Spinal cord (tissue), 10 donors: ENCODE results near the gene BMPER. TPM values are rescaled to one million over a fixed set of nuclear protein-coding genes. Genes with fewer than 3 reads are reported as not detected.

Source experiments
- DNase-seq, 6 donors: peaks; one replicate each; pipeline versions ENCODE4 v3.0.0 to v3.0.0-alpha.2; 2013 to 2015; ENCODE audit warnings: low spot score in 6 of 6, low read depth in 4 of 6
- H3K27ac ChIP-seq: one replicate; pipeline ENCODE4 v1.5.1; 2013; ENCODE audit warnings: low read depth, low read length, control low read depth
- H3K27me3 ChIP-seq: one replicate; pipeline ENCODE4 v1.6.1; 2013; ENCODE audit warnings: low read length; ENCODE audit not compliant: control insufficient read depth, insufficient read depth
- H3K36me3 ChIP-seq: one replicate; pipeline ENCODE4 v1.6.1; 2013; ENCODE audit warnings: low read length; ENCODE audit not compliant: control insufficient read depth, insufficient read depth
- H3K4me1 ChIP-seq: one replicate; pipeline ENCODE4 v1.6.1; 2013; ENCODE audit warnings: low read length; ENCODE audit not compliant: control insufficient read depth, insufficient read depth
- H3K4me3 ChIP-seq: one replicate; pipeline ENCODE4 v1.5.1; 2013; ENCODE audit warnings: low read depth, low read length, control low read depth
- H3K9me3 ChIP-seq: one replicate; pipeline ENCODE4 v1.6.1; 2013; ENCODE audit warnings: low read length; ENCODE audit not compliant: control insufficient read depth, insufficient read depth
- WGBS: methylation state at CpG from one replicate; pipeline ENCODE4 v1.1.5; 2013; ENCODE audit warnings: missing lambda C conversion rate; ENCODE audit not compliant: insufficient coverage; 5-methylcytosine and 5-hydroxymethylcytosine counted together
- polyA plus RNA-seq, 2 donors: library from polyadenylated mRNA; unstranded; fragments of 120-200 nt; gene quantifications; one replicate each; pipeline ENCODE4 v1.2.1, GENCODE V29; 2013; ENCODE audit not compliant: insufficient read length in 2 of 2
- total RNA-seq, 2 donors: library from RNA; depleted of rRNA in 1 of 2; stranded (reverse); fragments of 120-200 nt in 1 of 2; fragments of >200 nt in 1 of 2; gene quantifications; one replicate each; pipeline versions ENCODE4 v1.2.3 to v1.2.4, GENCODE V29; 2013 to 2014
- donor health status: healthy.

The BMPER gene
- total and polyA plus RNA-seq, 4 donors, result 16.8 to 36.3 (median 29.1) TPM

DNA sequence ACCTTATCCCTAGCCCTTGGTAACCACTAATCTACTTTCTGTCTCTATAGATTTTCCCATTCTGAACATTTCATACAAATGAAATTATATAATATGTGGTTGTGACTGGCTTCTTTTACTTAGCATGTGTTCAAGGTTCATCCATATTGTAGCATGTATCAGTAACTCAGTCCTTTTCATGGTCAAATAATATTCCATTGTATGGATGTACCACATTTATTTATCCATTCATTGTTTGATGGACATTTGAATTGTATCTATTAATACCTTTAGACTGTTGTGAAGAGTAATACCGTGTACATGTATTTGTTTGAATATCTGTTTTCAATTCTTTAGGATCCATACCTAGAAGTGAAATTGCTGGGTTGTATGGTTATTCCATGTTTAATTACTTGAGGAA lies 210.2 kb downstream of the BMPER start:
- Histone ChIP-seq H3K4me1 (no peaks in the 10 kb centered on the region), H3K27me3 (no peaks in the 10 kb centered on the region), H3K4me3 (no peak overlapping the region), H3K36me3 (no peaks in the 10 kb centered on the region), H3K27ac (no peak overlapping the region), H3K9me3 (no peaks in the 10 kb centered on the region)
- WGBS, result no CpG with 5 or more reads among the region's 1 CpG
- DNase-seq, result no peak

GRCh38 chr7:34117573-34117972 lies 212.2 kb downstream of the BMPER start:
- Histone ChIP-seq H3K27ac (no peak overlapping the region), H3K4me3 (no peak overlapping the region), H3K36me3 (no peaks in the 10 kb centered on the region), H3K9me3 (no peaks in the 10 kb centered on the region), H3K27me3 (no peaks in the 10 kb centered on the region), H3K4me1 (no peaks in the 10 kb centered on the region)
- WGBS, result no CpG with 5 or more reads among the region's 3 CpGs
- DNase-seq, result no peak

GRCh38 chr7:34121366-34121765 lies 216.0 kb downstream of the BMPER start:
- no peaks in the 10 kb centered on the region for H3K4me1 ChIP-seq
- H3K4me3 ChIP-seq, result no peak overlapping the region
- no CpG with 5 or more reads among the region's 1 CpG for WGBS
- DNase-seq, result no peak
- no peaks in the 10 kb centered on the region for H3K27me3 ChIP-seq
- H3K9me3 ChIP-seq, result no peaks in the 10 kb centered on the region
- H3K36me3 ChIP-seq, result no peaks in the 10 kb centered on the region
- no peak overlapping the region for H3K27ac ChIP-seq

- Histone ChIP-seq H3K4me3 (no peak overlapping the region), H3K27ac (no peak overlapping the region), H3K4me1 (no peaks in the 10 kb centered on the region), H3K36me3 (no peaks in the 10 kb centered on the region), H3K9me3 (no peaks in the 10 kb centered on the region), H3K27me3 (no peaks in the 10 kb centered on the region)
- DNase-seq, result no peak
- WGBS, result 86% methylated on average over 1 of the region's 2 CpGs
Measured at GRCh38 chr7:34123316-34123715, 218.0 kb downstream of the BMPER start.

DNA sequence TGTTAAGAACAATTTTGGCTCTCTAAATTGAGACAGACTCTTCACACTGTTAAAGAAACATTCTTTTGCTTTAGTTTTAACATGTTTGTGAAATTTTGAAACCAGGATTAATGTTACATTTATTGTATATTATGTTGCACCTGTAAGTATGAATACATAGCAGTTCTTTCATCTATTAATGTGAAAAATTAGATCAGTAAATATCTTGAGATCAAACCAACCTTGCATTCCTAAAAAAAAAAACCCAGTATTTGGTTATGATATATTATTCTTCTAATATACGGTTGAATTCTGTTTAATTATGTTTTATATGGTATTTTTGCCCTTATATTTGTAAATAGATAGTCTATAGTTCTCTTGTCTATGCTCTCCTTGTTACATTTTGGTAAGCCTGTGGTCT lies 219.4 kb downstream of the BMPER start:
- no peak overlapping the region for H3K27ac ChIP-seq
- no peak overlapping the region for H3K4me3 ChIP-seq
- no CpG with 5 or more reads among the region's 1 CpG for WGBS
- H3K36me3 ChIP-seq, result no peaks in the 10 kb centered on the region
- no peaks in the 10 kb centered on the region for H3K27me3 ChIP-seq
- DNase-seq, result no peak
- H3K4me1 ChIP-seq, result no peaks in the 10 kb centered on the region
- no peaks in the 10 kb centered on the region for H3K9me3 ChIP-seq

DNA sequence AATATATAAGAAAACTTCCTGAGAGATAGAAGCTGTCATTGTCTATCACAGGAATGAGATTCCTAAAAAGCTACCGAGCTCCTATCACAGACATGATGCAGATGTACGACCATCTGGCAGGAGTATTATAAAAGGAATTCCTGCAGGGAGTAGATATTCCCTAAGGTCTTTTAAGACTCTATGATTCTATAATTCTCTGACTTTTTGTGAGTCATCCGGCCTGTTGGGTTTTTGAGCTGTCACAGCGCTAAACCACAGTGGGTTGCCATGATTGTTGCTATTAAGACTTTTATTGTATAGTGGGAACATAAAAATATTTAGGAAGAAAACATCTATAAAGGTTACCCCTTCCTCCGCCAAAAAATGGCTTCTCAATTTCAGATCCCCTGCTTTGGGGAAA lies 223.4 kb downstream of the BMPER start:
- H3K36me3 ChIP-seq, result no peaks in the 10 kb centered on the region
- no CpG with 5 or more reads among the region's 5 CpGs for WGBS

DNA sequence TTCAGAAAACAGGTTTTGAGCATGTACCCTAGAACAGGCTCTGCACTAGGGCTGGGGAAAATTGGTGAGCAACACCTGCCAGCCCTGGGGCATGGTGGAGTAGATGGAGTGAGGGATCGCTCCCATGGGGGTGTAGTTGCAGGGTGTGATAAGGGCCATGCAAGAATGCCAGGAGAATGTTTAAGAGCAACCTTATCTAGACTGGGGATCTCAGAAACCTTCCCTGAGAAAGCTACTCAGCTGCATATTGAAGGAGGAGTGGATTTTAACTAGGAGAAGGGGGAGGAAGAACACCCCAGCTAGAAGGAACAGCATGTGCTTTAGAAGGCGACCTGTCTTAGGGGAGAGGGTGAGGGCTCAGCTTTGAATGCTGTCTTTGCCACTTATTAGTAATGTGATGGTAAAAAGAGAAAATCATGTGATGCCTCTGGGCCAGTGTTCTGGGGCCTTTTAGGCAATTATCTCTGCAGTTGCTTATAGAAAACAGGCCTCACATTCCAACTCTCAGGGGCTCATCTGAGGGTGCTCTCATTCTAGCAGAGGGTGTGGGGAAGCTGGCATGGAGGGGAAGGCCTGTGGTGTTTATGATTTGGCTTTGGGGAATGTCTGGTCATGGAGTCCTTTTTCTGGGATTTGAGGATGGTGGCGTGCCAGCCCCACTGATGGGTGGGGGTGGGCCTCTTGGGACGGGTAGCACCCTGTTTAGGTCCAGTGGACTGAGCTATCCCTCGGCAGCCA lies 225.4 kb downstream of the BMPER start:
- no peak overlapping the region for H3K27ac ChIP-seq
- H3K9me3 ChIP-seq, result no peaks in the 10 kb centered on the region
- H3K36me3 ChIP-seq, result no peaks in the 10 kb centered on the region
- peaks cover 19% of the 10 kb centered on the region for H3K4me1 ChIP-seq
- no peak for DNase-seq
- H3K4me3 ChIP-seq, result no peak overlapping the region
- 52% methylated on average over 5 of the region's 5 CpGs for WGBS
- H3K27me3 ChIP-seq, result no peaks in the 10 kb centered on the region

More for the DNA sequence above, 223.4 kb downstream of the BMPER start:
- Histone ChIP-seq H3K4me3 (no peak overlapping the region), H3K4me1 (peaks cover 13% of the 10 kb centered on the region), H3K27me3 (no peaks in the 10 kb centered on the region), H3K9me3 (no peaks in the 10 kb centered on the region), H3K27ac (no peak overlapping the region)
- DNase-seq, result peak in 2 of 6 donors; percentile 29 to 56

DNA sequence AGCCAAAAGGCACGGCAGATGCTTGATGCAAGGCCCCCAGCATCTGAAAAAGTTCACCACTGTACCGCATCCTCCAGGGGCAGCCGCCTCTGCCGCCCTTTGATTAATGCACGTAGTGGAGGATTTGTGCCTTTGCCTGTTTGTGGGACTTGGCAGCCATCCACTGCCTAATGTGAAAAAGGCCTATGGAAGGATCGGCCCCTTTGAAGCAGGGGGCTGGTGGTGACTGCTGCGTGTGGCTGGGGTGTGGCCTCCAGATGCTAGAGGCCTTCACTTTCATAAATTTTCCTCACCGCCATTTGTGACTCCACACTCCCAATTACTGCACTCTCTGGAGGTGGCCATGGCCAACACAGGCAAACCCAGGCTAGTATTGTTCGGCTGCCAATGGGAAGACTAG lies 226.0 kb downstream of the BMPER start:
- H3K27ac ChIP-seq, result no peak overlapping the region
- no CpG with 5 or more reads among the region's 9 CpGs for WGBS

DNA sequence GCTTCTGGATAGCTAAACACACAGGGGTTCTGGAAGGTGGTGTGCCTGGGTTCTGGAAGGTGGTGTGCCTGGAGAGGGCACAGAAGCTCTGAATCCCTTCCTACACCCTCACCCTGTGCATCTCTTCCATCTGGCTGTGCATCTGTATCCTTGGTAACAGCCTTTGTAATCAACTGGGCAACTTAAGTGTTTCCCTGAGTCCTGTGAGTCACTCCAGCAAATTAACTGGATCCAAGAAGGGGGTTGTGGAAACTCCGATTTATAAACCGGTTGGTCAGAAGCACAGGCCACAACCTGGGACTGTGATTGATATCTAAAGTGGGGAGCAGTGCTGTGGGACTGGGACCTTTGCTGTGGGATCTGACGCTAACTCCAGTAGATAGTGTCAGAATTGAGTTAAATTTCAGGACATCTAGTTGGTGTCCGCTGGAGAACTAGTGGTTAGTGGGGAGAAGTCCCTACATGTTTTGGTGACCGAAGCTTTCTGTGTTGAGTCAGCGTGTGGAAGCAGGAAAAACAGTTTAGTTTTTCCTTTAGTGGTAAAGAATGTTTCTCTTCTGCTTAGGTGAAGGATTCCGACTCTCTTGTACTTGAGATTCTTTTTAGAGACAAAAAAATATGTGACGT lies 228.1 kb downstream of the BMPER start:
- H3K27ac ChIP-seq, result no peak overlapping the region
- WGBS, result 89% methylated on average over 8 of the region's 8 CpGs
- H3K9me3 ChIP-seq, result no peaks in the 10 kb centered on the region
- no peaks in the 10 kb centered on the region for H3K27me3 ChIP-seq
- no peaks in the 10 kb centered on the region for H3K36me3 ChIP-seq
- H3K4me1 ChIP-seq, result peaks cover 26% of the 10 kb centered on the region
- DNase-seq, result peak in 2 of 6 donors; percentile 36 to 53
- H3K4me3 ChIP-seq, result no peak overlapping the region

More for the DNA sequence above, 226.0 kb downstream of the BMPER start:
- peak in 2 of 6 donors; percentile 49 to 65 for DNase-seq
- Histone ChIP-seq H3K4me1 (peaks cover 22% of the 10 kb centered on the region), H3K9me3 (no peaks in the 10 kb centered on the region), H3K36me3 (no peaks in the 10 kb centered on the region), H3K4me3 (no peak overlapping the region), H3K27me3 (no peaks in the 10 kb centered on the region)
